HG02852 (cell line): ENCODE measurements around the gene KRTAP21-3.

Experiments used
- ATAC-seq: cut with Tn5 transposase; IDR thresholded peaks from one replicate; pipeline ENCODE4 v1.9.1; 2021; ENCODE audit warnings: mild to moderate bottlenecking, moderate library complexity; ENCODE audit not compliant: unreplicated experiment

KRTAP21-3 gene

GRCh38 chr21:30668776-30669175, 49.8 kb downstream of the KRTAP21-3 start:
- no peak for ATAC-seq
